UCSD-AML1 (cell line): ENCODE data around the gene TRAM2.

Experiments used
- DNase-seq: peaks from one replicate; lab custom pipeline; 2025; ENCODE audit not compliant: unreplicated experiment; lab: John Stamatoyannopoulos, UW

The TRAM2 gene

DNA sequence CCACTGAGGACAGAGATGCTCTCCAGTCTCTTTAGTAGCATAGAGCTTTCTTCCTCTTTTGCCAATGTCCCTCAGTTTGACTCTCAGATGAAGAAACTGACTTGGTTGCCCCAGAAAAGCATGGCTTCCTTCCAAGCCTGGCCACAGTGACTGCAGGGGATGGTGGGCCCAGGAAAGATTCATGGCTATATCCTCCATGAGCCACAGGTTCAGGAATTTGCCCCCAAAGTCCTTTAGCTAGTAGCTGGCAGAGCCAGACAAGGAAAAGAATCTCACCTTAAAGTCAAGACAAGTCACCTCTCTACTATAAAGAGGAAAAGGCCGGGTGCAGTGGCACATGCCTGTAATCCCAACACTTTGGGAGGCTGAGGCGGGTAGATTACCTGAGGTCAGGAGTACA is 43.4 kb downstream of the TRAM2 start:
- DNase-seq, result no peak

DNA sequence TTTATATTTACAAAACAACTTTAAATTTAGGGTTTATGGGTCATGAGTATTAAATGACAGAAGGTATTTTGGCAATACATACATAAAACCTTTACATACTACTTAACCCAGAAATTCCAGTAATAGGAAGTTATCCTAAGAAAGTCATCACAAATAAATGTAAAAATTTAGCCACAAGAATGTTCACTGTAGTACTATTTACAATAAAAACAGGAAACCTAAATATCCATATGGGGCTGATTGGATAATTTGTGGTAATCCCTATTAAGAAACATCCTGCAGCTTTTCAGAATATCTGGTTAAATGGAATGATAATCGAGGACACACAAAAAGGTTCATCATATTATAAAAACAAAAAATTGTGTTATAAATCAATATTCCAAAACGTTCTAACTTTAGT is 44.4 kb downstream of the TRAM2 start:
- DNase-seq, result no peak

DNA sequence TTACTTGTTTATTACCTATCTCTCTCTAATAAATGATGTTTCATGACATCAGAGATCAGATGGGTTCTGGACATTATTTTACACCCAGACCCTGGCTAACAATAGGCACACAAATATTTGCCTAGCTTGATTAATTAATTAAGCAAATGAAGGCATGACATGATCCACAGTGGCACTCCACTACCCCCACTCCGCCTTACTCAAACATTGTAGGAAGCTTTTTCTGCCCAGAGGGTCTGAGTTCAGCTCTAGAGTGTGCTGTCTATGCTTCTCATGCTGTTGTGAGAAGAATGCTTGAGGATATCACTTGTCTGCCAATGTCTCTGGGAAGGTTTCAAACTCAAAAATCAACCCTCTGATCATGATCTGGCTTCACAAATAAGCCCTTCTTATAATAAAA is 45.0 kb downstream of the TRAM2 start:
- no peak for DNase-seq

DNA sequence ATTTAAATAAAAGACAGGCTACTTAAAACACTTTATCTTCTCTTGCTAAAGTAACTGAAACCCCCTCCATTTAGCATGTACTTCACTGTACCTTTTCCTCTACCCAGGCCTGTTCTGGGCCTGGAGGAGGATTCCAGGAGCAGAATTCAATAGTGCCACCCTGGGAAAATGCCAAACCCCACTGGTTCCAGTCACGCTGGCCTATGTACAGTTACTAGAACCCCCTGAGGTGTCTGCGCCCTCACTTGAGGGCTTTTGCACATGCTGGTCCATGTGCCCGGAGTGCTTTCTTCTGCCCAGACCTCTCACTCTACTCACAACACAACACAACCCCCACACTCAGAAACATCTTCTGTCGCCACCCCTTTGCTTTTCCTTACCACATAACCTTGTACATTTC is 45.5 kb downstream of the TRAM2 start:
- no peak for DNase-seq

DNA sequence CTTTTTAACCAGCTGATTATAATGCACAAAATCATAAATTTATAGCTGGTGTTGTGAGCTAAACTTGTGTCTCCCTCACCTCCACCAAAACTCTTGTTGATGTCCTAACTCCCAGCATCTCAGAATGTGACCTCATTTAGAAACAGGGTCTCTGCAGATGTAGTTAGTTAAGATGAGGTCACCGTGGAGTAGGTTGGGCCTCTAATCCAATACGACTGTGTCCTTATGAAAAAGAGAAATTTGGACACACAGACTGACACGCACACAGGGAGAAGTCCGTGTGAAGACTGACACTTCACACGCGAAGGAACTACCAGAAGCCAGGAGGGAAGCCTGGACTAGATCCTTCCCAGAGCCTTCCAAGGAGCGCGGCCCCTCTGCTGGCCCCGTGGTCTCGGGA is 46.5 kb downstream of the TRAM2 start:
- DNase-seq, result no peak

DNA sequence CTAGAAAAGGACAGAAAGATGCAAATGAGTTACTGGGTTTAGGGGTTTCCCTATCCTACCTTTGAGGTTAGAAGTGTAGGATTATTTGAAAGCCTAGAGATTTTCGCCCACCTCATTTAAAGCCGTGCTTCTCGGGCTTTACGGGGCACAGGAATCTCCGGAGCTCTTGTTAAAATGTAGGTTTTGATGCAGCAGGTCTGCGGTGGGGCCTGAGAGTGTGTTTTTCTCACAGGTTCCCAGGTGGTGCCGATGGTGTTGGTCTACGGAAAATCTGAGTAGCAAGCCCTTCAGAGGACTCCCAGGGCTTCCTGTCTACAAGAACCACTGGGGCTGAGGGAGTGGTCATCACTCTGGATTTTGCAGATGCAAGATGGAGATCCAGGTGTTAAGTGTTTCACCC is 47.5 kb downstream of the TRAM2 start:
- DNase-seq, result no peak

DNA sequence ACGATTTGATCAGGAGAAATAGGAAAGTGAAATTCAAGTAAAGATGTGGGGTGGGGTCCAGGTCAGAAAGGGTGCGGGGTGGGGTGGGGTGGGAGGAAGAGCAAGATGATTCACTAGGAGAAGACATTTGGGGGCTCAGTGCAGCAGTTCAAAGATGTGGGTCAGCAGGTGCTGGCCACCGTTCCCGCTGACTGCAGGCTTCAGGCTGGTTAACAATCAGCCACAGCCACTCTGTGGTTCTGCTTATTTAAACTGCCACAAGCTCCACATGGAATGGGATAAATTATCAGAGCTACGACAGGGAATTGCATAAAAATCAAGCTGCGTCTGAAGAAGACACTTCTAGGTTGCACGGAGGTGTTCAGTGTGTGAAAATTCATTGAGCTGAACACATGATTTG is 49.4 kb downstream of the TRAM2 start:
- DNase-seq, result no peak

DNA sequence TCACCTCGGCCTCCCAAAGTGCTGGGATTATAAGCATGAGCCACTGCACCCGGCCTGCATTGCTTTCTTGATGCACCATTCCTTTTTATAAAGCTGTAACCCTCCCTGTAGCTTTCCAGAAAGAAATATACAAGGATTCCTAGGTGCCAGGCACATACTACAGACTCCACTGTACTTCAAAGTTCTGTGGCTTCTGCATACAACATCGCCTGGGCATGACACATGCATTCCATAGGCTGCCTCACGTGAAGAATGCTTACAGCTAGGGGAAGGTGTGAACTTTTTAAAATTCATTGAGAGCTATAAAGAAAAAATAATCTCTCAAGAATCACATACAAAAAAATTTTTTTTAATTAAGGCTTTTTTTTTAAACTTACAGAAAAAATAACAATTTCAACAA is 50.2 kb downstream of the TRAM2 start:
- no peak for DNase-seq

DNA sequence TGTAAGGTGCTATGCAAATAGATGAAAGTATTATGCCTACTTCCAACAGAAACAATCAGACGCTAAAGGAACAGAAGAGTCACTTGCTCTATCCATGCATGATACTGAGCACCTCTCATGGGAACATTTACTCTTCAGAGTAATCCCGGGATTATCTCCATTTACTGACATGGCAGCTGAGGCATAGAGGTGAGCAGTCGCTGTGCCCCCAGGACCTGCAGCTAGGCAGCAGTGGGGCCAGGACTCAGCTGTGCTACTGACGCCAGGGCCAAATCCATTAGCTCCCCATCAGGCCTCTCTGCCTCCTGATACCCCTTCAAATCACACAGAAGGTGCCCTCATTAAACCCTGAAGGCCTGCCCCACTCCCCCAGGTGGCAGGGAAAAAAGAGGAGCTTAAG is 51.9 kb downstream of the TRAM2 start:
- DNase-seq, result no peak

DNA sequence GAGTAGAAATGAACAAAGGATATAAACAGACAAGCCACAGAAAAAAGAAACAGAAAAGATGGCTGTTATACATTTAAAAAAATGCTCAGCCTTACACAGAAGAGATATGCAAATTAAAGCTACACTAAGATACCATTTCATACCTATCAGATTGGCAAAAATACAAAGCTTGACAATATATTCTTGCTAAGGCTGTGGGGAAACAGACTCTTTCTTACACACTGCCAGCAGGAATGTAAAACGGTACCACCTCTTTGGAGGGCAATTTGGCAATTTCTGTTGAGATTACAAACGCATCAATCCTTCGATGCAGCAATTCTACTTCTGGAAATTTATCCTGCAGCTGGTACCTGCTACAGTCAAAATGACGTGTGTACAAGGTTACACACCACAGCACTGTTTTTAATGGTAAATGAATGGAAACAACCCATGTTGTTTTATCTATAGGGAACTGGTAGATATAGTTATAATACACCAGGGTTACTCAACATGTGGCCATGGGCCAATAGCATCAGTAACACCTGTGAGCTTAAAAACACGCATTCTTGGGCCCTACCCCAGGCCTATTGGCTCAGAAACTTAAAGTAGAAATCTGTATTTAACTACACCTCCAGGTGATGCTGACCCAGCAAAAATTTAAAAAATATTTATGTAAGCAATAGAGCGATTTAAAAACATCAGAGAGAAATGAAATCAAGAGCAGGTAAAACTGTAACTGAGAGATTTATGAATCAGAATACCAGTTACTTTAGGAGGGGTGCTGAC is 53.3 kb downstream of the TRAM2 start:
- no peak for DNase-seq

DNA sequence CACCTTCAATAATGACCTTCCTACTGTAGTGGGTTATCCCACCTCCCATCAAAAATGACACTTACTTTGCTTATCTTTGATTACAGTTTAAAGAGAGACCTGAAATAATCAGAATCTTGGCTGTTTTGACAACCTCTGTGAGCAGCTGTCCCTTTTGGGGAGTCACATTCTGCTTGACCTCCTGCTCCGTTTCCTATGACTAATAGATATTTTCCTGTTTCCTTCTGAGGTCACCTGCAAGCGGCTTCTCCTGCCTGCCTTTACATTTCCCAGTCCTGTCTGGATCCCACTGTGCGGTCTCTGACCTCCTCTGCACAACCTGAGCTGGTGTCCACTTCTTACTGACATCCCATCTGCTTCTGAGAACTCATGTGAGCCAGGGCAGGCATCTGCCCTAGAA is 54.2 kb downstream of the TRAM2 start:
- no peak for DNase-seq

DNA sequence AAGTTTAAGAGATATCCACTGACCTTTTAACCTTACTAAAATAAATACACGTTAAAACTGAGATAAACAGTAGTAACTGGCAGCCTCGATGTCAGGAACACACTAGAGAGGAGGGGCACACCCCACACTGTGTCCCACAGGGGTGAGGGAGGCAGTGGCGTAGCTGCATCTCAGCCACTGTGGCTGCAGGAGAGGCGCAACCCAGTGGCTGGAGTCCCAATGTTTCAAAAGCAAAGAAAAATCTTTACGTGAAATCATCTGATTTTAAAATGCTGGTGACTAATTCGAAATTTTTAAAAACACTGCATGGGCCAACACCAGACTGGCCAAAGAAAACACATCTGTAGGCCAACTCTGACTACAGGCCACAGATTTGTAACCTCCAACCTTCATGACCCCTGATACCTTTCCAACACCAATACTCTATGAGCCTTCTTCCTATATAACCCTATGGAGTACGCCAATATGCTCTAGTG is 54.7 kb downstream of the TRAM2 start:
- no peak for DNase-seq

DNA sequence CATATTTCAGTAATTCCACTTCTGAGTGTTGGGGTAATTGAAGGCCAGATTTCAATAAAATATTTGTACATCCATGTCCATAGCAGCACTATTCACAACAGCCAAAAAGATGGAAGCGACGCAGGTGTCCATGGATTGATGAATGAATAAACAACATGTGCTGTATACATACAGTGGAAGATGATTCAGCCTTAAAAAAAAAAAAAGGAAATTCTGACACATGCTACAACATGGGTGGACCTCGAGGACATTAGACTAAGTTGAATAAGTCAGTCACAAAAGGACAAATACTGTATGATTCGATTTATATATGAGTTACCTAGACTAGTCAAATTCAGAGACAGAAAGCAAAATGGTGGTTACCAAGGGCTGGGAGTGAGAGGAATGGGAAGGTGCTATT is 57.2 kb downstream of the TRAM2 start:
- no peak for DNase-seq

DNA sequence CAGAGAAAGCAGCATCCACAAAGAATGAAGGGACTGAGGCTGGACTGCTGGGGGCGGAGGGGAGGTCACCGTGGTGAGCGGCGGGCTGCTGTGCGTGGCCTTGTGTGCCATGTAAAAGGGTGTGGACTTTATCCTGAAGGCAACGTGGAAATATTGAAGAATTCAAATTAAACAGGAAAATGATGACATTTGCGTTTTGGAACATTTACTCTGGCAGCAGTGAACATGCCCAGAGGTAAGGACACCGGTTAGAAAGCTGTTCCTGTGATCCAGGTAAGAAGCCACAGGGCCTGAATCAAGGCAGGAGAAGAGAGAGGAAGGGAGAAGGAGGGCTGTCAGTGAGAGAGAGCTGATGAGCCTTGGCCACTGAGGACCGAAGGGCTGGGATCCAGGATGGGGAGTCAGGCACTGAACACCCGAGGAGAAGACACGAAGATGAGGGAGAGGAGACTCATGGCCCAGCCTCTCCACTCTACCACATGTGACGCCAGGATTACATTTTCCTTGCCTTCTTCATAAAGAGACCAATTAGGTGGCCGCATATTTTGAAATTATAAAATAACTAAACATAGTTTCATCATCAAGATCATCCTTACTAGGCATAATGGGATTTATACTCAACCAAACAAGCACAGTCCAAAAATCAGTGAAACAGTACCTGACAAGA is 58.4 kb downstream of the TRAM2 start:
- DNase-seq, result no peak

DNA sequence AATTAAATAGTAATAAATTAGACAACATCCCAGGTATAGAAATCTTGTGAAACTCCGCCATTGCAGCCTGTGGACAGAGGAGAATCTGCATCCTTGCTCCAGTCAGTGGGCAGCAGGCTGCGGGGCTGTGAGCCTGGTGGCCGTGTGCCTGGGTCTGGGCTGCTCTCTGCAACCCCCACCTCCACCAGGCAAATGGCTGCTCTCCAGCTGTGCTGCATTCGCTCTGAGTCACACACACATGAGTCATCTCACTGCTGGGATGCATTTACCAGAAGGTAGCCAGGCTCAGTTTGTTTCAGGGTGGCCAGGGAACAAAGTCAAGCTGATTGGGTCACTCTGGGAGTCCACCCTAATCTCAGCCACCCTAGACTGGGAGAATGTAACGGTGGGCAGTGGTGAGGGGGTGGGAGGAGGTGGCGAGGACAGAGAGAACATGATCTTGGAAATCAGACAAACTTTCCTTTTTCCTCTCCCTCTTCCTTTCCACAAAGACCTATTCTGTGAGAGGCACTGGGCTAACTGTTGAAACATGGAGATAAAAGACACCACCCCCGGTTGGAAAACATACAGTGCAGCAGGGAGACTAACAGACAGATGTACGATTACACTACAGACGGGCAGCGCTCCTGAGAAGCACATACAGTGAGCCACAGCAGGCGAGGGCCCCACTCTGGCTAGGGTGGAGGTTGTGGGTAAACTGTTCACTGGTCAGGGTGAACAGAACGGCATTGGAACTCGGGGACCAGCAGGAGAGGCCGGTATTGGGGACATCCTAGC is 59.2 kb downstream of the TRAM2 start:
- DNase-seq, result no peak

DNA sequence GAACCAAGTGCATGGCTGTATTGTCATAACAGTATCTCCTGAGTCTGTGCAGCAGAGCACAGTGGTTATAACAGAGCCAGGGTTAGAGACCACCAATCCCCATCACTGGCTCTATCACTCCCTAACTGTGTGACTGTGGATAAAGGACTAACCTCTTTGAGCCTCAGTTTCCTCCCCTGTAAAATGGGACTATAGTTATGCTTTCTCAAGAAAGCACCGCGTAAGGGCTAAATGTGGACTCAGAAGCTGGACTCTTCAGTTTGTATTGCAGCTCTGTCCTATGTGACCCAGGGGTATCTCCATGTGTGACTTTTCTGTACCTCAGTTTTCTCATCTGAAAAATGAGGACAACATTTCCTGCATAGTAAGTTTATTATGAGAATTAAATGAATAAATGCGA is 59.9 kb downstream of the TRAM2 start:
- no peak for DNase-seq

DNA sequence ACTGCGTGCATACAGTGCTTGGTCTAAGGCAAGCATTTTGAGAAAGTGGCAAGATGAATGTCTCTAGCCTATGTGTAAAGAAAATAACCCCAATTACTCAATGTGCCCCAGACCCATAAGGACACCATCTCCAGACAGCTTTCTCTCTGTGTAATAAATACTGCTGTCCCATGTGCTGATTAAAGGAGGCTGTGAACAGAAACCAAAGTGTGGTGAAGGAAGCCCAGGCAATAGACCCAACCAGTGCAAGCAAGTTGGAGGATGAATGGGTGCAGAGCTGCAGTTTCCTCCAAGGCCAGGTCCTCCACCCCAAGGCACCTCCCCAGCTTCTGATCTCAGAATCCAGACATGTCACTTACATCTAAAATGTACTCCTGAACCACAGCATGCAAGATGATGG is 60.6 kb downstream of the TRAM2 start:
- no peak for DNase-seq

DNA sequence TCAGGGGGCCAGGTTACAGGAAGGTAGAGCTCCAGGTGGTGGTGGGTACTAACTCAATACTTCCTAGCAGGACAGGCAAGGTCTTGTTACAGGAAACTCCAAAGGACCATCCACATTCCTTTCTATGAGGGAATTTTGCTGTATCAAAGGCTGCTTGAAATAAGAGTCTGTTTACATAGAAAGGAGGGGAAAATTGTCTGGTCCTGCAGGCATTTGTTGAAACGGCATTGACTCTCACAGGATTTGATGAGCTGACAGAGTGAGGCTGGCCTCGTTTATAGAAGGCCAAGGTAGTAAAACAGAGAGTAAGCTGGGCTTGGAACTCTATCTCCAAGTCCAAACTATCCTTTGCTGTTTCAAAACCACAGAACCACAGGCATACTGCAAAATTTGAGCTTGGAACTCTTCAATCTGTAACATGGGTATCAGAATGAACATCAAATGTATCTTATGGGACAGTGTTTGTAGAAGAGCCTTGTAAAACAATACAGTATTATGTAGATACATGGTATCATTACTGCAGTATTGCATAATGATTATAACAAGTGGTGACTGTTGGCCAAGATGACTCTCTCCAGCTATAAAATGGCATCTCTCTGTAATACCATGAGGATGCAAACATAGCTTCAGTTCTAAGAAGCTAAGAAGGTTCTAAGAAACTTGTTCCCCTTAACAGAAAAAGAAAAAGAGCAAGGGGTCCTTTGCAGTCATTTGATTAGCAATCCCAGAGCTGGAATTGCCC is 61.5 kb downstream of the TRAM2 start:
- DNase-seq, result no peak

DNA sequence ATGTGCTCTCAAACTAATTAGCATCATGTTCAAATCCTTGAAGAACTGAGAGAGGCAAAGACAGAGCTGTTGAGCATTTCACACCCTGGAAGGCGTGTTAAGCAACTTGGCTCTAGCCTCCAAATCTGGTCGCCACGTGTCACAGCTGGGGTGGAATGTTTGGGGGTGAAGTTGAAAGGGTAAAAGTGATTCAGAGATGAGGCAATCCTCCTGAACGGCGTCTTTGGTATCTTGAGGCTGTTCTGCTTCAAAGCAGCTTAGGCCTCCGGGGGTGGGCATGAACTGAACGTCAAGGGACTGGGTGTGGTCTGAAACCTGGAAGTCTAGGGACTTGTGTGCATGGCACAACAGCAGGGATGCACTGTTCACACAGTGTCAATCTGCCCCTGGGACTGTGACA is 62.3 kb downstream of the TRAM2 start:
- DNase-seq, result no peak

DNA sequence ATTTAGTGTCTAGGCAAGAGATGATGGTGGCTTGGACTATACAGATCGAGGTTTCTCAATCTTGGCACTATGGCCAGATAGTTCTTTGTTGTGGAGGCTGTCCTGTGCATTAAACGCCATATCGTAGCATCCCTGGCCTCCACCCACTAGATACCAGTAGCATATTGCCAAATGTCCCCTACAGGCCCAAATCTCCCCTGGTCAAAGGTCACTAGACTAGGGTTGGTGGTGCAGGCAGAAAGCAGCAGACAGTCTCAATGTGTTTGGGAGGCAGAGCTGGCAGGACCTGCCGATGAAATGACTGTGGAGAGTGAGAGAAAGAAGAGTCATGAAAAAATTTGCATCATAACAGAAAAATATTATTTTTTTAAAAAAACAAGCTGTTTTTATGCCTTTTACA is 63.0 kb downstream of the TRAM2 start:
- DNase-seq, result no peak

DNA sequence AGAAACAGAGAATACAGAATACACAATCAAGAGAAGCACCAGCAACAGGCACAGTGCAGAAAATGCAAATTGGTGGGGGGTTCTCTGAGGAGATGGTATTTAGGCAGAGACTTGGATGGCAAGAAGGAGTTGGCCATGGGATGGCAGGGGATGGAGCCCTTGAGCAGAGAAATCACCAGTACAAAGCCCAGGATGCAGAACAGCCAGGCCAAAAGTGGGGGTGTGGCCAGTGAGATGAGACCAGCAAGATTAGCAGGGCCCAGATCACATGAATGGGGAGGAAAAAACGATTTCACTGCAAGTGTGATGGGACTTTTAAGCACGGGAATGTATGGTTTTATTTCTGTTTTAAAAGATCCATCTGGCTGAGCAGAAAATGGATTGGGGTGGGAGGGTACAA is 63.4 kb downstream of the TRAM2 start:
- no peak for DNase-seq
